A673 (cell line): ENCODE measurements around the gene HINFP. TPM values are rescaled to one million over a fixed set of nuclear protein-coding genes. Genes with fewer than 3 reads are reported as not detected.
"Not testable (repeated sequence)": the region's sequence is repeated elsewhere in the genome, so short reads cannot be mapped to it uniquely, and the experiment has no call there.

Experiments used
- BruUV-seq: library from RNA; stranded (reverse); fragments of 400-500 nt; replicated peaks from 2 replicates; lab custom pipeline; 2021; lab: Mats Ljungman, UMichigan
- CTCF ChIA-PET: fragments of 300-600 bp; sonication (Branson Sonifier 250); formaldehyde crosslinking; loops from one replicate; lab custom pipeline; 2022; ENCODE audit warnings: antibody characterized with exemption; lab: Charles Lee
- POLR2A ChIA-PET: fragments of 300-600 bp; sonication (Branson Sonifier 250); formaldehyde crosslinking; loops from one replicate; lab custom pipeline; 2022; ENCODE audit warnings: antibody characterized with exemption; ENCODE audit not compliant: low non-redundant PET; lab: Charles Lee
- DNase-seq: peaks from one replicate; pipeline ENCODE4 v3.0.0-alpha.2; 2015; ENCODE audit warnings: low spot score
- H3K27ac ChIP-seq: fragments of 200-600 bp; sonication (generic); 2 replicates; pipeline ENCODE4 v1.5.1; 2016; ENCODE audit warnings: mixed run types, low read depth, mild to moderate bottlenecking, mixed read lengths, antibody characterized with exemption, low read length; ENCODE audit not compliant: poor library complexity, severe bottlenecking
- H3K27me3 ChIP-seq: fragments of 200-600 bp; sonication (generic); replicated peaks from 2 replicates; pipeline ENCODE4 v1.6.1; 2017; ENCODE audit warnings: mixed run types, low read depth, mild to moderate bottlenecking, mixed read lengths, antibody characterized with exemption, low read length; ENCODE audit not compliant: insufficient read depth, poor library complexity
- H3K36me3 ChIP-seq: fragments of 200-600 bp; sonication (generic); 2 replicates; pipeline ENCODE4 v1.6.1; 2016; ENCODE audit warnings: mixed run types, mild to moderate bottlenecking, mixed read lengths, antibody characterized with exemption, low read length; ENCODE audit not compliant: insufficient read depth, poor library complexity, severe bottlenecking
- H3K4me1 ChIP-seq: fragments of 200-600 bp; sonication (generic); 2 replicates; pipeline ENCODE4 v1.6.1; 2017; ENCODE audit warnings: mixed run types, mild to moderate bottlenecking, mixed read lengths, antibody characterized with exemption, low read length; ENCODE audit not compliant: insufficient read depth, poor library complexity, severe bottlenecking
- H3K4me3 ChIP-seq: fragments of 200-600 bp; sonication (generic); 2 replicates; pipeline ENCODE4 v1.5.1; 2016; ENCODE audit warnings: low read depth, mixed run types, mild to moderate bottlenecking, mixed read lengths, low read length; ENCODE audit not compliant: poor library complexity, severe bottlenecking
- H3K9me3 ChIP-seq: fragments of 200-600 bp; sonication (generic); 2 replicates; pipeline ENCODE4 v1.6.1; 2016; ENCODE audit warnings: mixed run types, low read depth, mild to moderate bottlenecking, mixed read lengths, antibody characterized with exemption, low read length; ENCODE audit not compliant: poor library complexity, severe bottlenecking
- CTCF ChIP-seq: fragments of 300-800, 200-600 bp; sonication (generic); conservative IDR thresholded peaks from 2 replicates; pipeline ENCODE4 v1.5.1; 2017; ENCODE audit warnings: low read depth, mild to moderate bottlenecking, antibody characterized with exemption, low read length, moderate library complexity, mixed read lengths
- EZH2 ChIP-seq: fragments of 200-600 bp; sonication (generic); IDR thresholded peaks from 2 replicates; pipeline ENCODE4 v1.6.1; 2017; ENCODE audit warnings: borderline replicate concordance, low read depth, mild to moderate bottlenecking, mixed read lengths, antibody characterized with exemption, low read length; ENCODE audit not compliant: poor library complexity, severe bottlenecking
- intact Hi-C: fragments of 100-400 bp; cut with micrococcal nuclease; formaldehyde crosslinking; loops from one replicate; pipeline ENCODE4 v1.10.0; 2022; ENCODE audit not compliant: unreplicated experiment
- total RNA-seq: library from RNA; stranded (reverse); gene quantifications from 2 replicates; pipeline ENCODE4 v1.2.3, GENCODE V29; 2021

Gene HINFP
- total RNA-seq, 1 experiment from 2014 or later: 31.7 TPM

- H3K36me3 ChIP-seq: no peaks in the 10 kb centered on the region
- no peaks in the 10 kb centered on the region for H3K9me3 ChIP-seq
- no peak overlapping the region for H3K4me3 ChIP-seq
- no TSS peak for BruUV-seq
- POLR2A ChIA-PET: no interaction called here
- no peaks in the 10 kb centered on the region for H3K27me3 ChIP-seq
- TF ChIP-seq CTCF (no peak), EZH2 (no peak)
- H3K4me1 ChIP-seq: no peaks in the 10 kb centered on the region
- no peak for DNase-seq
- intact Hi-C loops: no loop called here
- no peak overlapping the region for H3K27ac ChIP-seq
- CTCF ChIA-PET: no interaction called here
Measured at GRCh38 chr11:119166368-119167076, 45.1 kb downstream of the HINFP start.

GRCh38 chr11:119167077-119167458 is 45.7 kb downstream of the HINFP start:
- H3K9me3 ChIP-seq, H3K27me3 ChIP-seq, DNase-seq, H3K27ac ChIP-seq, intact Hi-C loops, H3K4me1 ChIP-seq, H3K4me3 ChIP-seq, BruUV-seq, H3K36me3 ChIP-seq: not testable (repeated sequence)
- CTCF ChIA-PET: interaction anchor here (0.5 kb wide), 1 partner anchor 432 kb away, joined by 10 read pairs; no protein-coding TSS in a partner anchor
- POLR2A ChIA-PET: interaction anchor here (0.5 kb wide), 1 partner anchor 22 kb away, joined by 3 read pairs; no protein-coding TSS in a partner anchor

- POLR2A ChIA-PET: no interaction called here
- BruUV-seq: no TSS peak
- Histone ChIP-seq H3K9me3 (no peaks in the 10 kb centered on the region), H3K27ac (no peak overlapping the region), H3K4me3 (peak overlapping the region; percentile 57), H3K4me1 (no peaks in the 10 kb centered on the region), H3K36me3 (no peaks in the 10 kb centered on the region), H3K27me3 (no peaks in the 10 kb centered on the region)
- DNase-seq: no peak
- CTCF ChIA-PET: no interaction called here
- TF ChIP-seq CTCF: no peak
- TF ChIP-seq EZH2: no peak
- intact Hi-C loops: no loop called here
Measured at GRCh38 chr11:119167933-119168332, 46.6 kb downstream of the HINFP start.
